HEK293 (cell line): ENCODE measurements around the gene ITPKC.

Source experiments
- GFI1B ChIP-seq: fragments of 450-650 bp; formaldehyde crosslinking; IDR thresholded peaks from 2 replicates; pipeline ENCODE4 v1.5.1; 2016; ENCODE audit warnings: missing biosample characterization, missing genetic modification characterization
- KLF7 ChIP-seq: fragments of 450-650 bp; formaldehyde crosslinking; IDR thresholded peaks from 2 replicates; pipeline ENCODE4 v1.5.1; 2016; ENCODE audit warnings: missing biosample characterization, missing genetic modification characterization, borderline replicate concordance
- RBAK ChIP-seq: fragments of 450-650 bp; formaldehyde crosslinking; IDR thresholded peaks from 2 replicates; pipeline ENCODE4 v1.5.1; 2016; ENCODE audit warnings: missing biosample characterization, missing genetic modification characterization
- SCRT1 ChIP-seq: fragments of 450-650 bp; formaldehyde crosslinking; IDR thresholded peaks from 2 replicates; pipeline ENCODE4 v1.5.1; 2016; ENCODE audit warnings: missing biosample characterization, missing genetic modification characterization, borderline replicate concordance
- SP3 ChIP-seq: fragments of 450-650 bp; formaldehyde crosslinking; IDR thresholded peaks from 2 replicates; pipeline ENCODE4 v1.5.1; 2016; ENCODE audit warnings: missing biosample characterization, missing genetic modification characterization
- ZBTB11 ChIP-seq: fragments of 450-650 bp; formaldehyde crosslinking; conservative IDR thresholded peaks from 2 replicates; pipeline ENCODE4 v1.5.1; 2016; ENCODE audit warnings: low read depth, missing biosample characterization, missing genetic modification characterization
- ZNF140 ChIP-seq: fragments of 450-650 bp; formaldehyde crosslinking; IDR thresholded peaks from 2 replicates; pipeline ENCODE4 v1.5.1; 2016; ENCODE audit warnings: missing biosample characterization, missing genetic modification characterization
- ZNF18 ChIP-seq: fragments of 450-650 bp; formaldehyde crosslinking; IDR thresholded peaks from 2 replicates; pipeline ENCODE4 v1.5.1; 2016; ENCODE audit warnings: missing biosample characterization, missing genetic modification characterization
- ZNF26 ChIP-seq: fragments of 450-650 bp; formaldehyde crosslinking; IDR thresholded peaks from 2 replicates; pipeline ENCODE4 v1.5.1; 2016; ENCODE audit warnings: missing biosample characterization, missing genetic modification characterization
- ZNF266 ChIP-seq: fragments of 450-650 bp; formaldehyde crosslinking; IDR thresholded peaks from 2 replicates; pipeline ENCODE4 v1.5.1; 2016; ENCODE audit warnings: missing biosample characterization, missing genetic modification characterization, low read depth
- ZNF362 ChIP-seq: fragments of 450-650 bp; formaldehyde crosslinking; IDR thresholded peaks from 2 replicates; pipeline ENCODE4 v1.5.1; 2016; ENCODE audit warnings: missing biosample characterization, missing genetic modification characterization
- ZNF394 ChIP-seq: fragments of 450-650 bp; formaldehyde crosslinking; IDR thresholded peaks from 2 replicates; pipeline ENCODE4 v1.5.1; 2016; ENCODE audit warnings: missing biosample characterization, missing genetic modification characterization, mild to moderate bottlenecking, moderate library complexity, borderline replicate concordance
- ZNF488 ChIP-seq: fragments of 450-650 bp; formaldehyde crosslinking; IDR thresholded peaks from 2 replicates; pipeline ENCODE4 v1.5.1; 2016; ENCODE audit warnings: missing biosample characterization, missing genetic modification characterization
- ZNF518A ChIP-seq: fragments of 450-650 bp; formaldehyde crosslinking; conservative IDR thresholded peaks from 2 replicates; pipeline ENCODE4 v1.5.1; 2016; ENCODE audit warnings: low read depth, missing biosample characterization, missing genetic modification characterization
- ZNF558 ChIP-seq: fragments of 450-650 bp; formaldehyde crosslinking; IDR thresholded peaks from 2 replicates; pipeline ENCODE4 v1.5.1; 2016; ENCODE audit warnings: missing biosample characterization, missing genetic modification characterization
- ZNF580 ChIP-seq: fragments of 450-650 bp; formaldehyde crosslinking; IDR thresholded peaks from 2 replicates; pipeline ENCODE4 v1.5.1; 2016; ENCODE audit warnings: missing biosample characterization, missing genetic modification characterization
- ZNF629 ChIP-seq: fragments of 450-650 bp; formaldehyde crosslinking; IDR thresholded peaks from 2 replicates; pipeline ENCODE4 v1.5.1; 2017; ENCODE audit warnings: missing biosample characterization, missing genetic modification characterization
- ZNF664 ChIP-seq: fragments of 450-650 bp; formaldehyde crosslinking; IDR thresholded peaks from 2 replicates; pipeline ENCODE4 v1.5.1; 2016; ENCODE audit warnings: missing biosample characterization, missing genetic modification characterization

ITPKC gene

GRCh38 chr19:40781140-40781539 is 64.2 kb downstream of the ITPKC start (continued):
- TF ChIP-seq ZNF664 (tag by site-specific recombination) (peak; percentile 71), ZNF140 (tag by site-specific recombination) (no peak; the same call in 1 of the 2 replicates), KLF7 (tag by site-specific recombination) (peak; percentile 57; the same call in 1 of the 2 replicates), ZNF488 (no peak), ZNF362 (peak; percentile 76; the same call in 1 of the 2 replicates), ZNF558 (tag by site-specific recombination) (peak; percentile 80), GFI1B (peak; percentile 57), ZNF629 (tag by site-specific recombination) (peak; percentile 32; the same call in 1 of the 2 replicates), ZNF266 (peak; percentile 67), ZNF18 (tag by site-specific recombination) (0 out of 2 replicates have a peak, but pooled peaks have one; percentile 17), ZBTB11 (tag by site-specific recombination) (peak; percentile 80), SCRT1 (tag by site-specific recombination) (no peak), ZNF518A (tag by site-specific recombination) (peak; percentile 88), ZNF580 (tag by site-specific recombination) (peak; percentile 37; the same call in 1 of the 2 replicates), ZNF26 (tag by site-specific recombination) (no peak), RBAK (tag by site-specific recombination) (peak; percentile 45; the same call in 1 of the 2 replicates), ZNF394 (peak; percentile 91), SP3 (tag by site-specific recombination) (peak; percentile 23; the same call in 1 of the 2 replicates)
